ENCODE results near the gene ACTC1.
"Not testable (repeated sequence)": the region's sequence is repeated elsewhere in the genome, so short reads cannot be mapped to it uniquely, and the experiment has no call there.

Gene ACTC1

DNA sequence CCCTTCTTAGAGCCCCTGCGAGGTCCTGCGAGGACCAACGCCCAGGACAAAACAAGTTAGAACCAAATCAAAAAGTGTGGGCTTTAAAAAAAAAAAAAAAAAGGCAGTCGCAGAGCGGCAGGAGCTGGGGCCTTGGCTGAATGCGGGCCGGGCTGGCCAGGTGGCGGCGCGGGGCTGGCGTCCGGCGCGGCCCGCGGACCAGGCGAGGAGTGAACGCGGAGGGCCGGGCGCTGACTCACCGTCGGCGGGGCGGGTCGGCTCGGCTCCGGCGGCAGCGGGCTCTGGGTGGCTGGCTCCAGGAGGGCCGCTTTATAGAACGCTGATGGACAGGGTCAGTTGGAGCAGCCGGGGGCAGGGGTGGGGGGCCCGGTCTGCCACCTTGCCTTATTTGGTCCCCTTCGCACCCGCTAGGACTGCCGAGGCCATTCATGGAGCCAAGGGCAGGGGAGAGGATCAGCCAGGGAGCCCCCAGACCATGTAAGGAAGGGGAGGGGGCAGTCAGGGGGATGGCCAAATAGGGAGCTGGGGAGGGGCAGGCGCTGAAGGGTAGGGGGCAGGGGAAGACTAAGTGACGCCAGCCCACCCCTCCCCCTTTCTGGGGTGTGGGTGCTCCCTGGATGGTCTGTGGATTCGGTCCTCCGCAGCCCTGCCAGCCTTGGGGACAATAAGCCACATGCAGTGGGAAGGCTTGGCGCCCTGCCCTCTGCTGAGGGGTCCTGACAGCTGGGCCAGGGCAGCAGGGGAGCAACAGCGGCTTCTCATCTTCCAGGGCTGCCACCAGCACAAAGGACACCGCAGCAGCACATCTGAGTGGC lies at the start of gene ACTC1:
TSS of gene ACTC1 (minus strand) at position 283 of the 815 bp plus-strand sequence. CDS start 741 bp downstream, outside the sequence.
- Mint-ChIP-seq H3K4me1 (ENCODE audit: low read depth) (no peaks in the 10 kb centered on the region), H3K9me3 (no peaks in the 10 kb centered on the region), H3K27me3 (ENCODE audit: low read depth) (peaks cover 58% of the 10 kb centered on the region), H3K36me3 (ENCODE audit: low read depth) (no peaks in the 10 kb centered on the region), H3K4me3 (no peak within 1 kb of the TSS), H3K27ac (no peak within 1 kb of the TSS)
- no peak for DNase-seq (ENCODE audit: low spot score)

DNA sequence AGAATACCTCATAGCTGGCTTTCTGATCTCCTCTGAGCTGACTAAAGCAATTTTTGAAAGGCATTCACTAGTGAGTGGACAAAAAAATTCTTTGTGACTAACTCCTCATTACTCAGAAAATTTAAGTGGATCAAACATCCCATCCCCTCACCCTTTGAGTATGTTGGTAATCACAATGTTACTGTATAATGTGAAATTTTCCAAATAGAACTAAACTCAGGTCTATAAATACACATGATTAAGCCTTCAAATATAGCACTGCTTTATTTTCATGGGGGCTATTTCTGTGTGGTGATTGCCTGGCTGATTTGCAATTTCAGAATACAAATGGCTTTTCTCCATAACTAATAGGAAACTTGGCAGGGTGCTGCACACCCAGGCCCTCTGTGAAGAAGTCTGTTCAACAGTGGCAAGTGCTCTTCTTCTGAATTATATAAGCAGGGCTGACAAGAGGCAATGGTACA lies 45.9 kb upstream of the ACTC1 start:
- no peak for DNase-seq (ENCODE audit: low spot score)
- Mint-ChIP-seq H3K27ac (no peak overlapping the region), H3K9me3 (no peaks in the 10 kb centered on the region), H3K4me1 (ENCODE audit: low read depth) (no peaks in the 10 kb centered on the region), H3K36me3 (ENCODE audit: low read depth) (no peaks in the 10 kb centered on the region), H3K4me3 (no peak overlapping the region), H3K27me3 (ENCODE audit: low read depth) (peaks cover 2% of the 10 kb centered on the region)

DNA sequence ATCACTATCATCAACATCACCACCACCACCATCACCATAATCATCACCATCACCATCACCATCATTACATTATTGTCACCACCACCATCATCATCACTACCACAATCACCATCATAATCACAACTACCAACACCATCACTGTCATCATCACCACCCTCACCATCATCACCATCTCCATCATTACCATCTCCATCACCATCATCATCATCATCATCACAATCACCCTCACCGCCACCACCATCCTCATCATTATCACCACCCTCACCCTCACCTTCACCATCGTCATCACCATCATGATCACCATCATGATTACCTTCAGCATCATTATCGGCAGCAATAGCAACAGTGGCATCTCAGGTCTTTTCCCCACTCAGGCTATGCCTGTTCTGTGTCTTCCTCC lies 42.9 kb upstream of the ACTC1 start:
- Mint-ChIP-seq H3K27me3 (ENCODE audit: low read depth) (peaks cover 9% of the 10 kb centered on the region), H3K4me1 (ENCODE audit: low read depth) (no peaks in the 10 kb centered on the region), H3K27ac (no peak overlapping the region), H3K9me3 (no peaks in the 10 kb centered on the region), H3K36me3 (ENCODE audit: low read depth) (no peaks in the 10 kb centered on the region), H3K4me3 (no peak overlapping the region)
- no peak for DNase-seq (ENCODE audit: low spot score)

DNA sequence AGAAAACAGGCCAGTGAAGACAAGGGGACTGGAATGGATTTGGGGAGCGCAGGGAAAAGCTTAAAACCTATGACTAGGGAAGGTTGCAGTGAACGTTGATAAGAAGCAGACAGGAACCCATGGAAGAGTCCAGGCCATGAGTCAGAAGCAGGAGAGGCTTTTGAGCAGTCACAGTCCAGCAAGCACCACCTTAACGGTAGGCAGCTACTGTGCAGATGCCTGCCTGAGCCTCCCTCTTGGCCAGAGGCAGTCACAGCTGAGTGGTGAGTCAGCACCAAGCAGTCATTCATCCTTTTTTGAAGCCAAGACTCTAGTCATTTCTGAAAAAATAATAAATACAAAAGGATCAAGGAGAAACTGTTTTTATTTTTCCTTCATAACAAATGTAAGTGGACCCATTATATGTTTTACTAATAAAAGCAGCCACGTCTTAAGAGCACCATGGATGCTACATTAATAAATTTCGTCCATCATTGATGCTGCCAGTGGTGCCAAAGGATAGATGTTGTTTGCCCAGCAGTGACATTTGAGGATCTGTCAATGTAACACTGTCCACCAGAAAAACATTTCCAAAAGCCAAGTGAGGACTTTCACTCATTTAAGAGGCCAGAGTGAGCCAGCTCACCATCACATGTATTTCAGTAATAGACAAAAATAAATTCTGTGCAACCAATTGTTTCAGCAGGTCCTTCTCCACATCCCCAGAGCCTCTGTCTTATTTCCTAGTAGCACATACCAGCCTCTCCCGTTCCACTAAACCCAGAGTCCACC lies 42.1 kb upstream of the ACTC1 start:
- Mint-ChIP-seq H3K4me3 (no peak overlapping the region), H3K27me3 (ENCODE audit: low read depth) (peaks cover 11% of the 10 kb centered on the region), H3K9me3 (no peaks in the 10 kb centered on the region), H3K4me1 (ENCODE audit: low read depth) (no peaks in the 10 kb centered on the region), H3K36me3 (ENCODE audit: low read depth) (no peaks in the 10 kb centered on the region), H3K27ac (no peak overlapping the region)
- no peak for DNase-seq (ENCODE audit: low spot score)

DNA sequence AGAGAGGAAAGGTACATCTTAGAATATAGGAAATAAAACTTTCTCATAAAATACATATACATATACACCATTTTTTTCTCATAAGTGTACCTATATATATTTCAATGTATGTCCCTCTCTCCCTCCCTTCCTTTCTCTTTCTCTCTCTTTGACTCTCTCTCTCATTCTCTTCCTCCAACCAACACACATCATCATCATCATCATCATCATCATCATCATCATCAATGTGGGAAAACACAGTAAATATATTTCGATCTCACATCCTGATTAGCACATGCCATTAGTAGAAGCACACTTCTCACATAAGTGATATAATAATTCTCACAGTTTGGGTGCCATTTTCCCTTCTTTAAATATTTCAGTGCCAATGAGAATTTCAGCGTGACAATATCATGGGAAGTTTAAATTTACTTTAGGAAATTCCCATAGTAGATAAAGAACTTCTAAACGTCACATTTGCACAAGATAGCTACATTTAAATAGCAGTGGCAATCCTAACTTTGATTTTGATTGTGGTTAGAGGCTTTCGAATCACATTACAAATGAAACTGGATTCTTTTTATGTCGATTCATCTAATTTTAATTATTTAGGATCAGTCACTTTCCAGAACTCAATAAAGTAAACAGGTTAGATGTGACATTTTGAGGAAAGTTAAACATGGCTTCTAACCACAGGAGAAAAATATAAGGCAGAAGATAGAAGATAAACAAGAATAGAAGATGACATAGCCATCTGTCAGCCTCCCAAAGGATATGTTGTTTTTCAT lies 33.0 kb upstream of the ACTC1 start:
- Mint-ChIP-seq H3K27ac (no peak overlapping the region), H3K36me3 (ENCODE audit: low read depth) (no peaks in the 10 kb centered on the region), H3K4me3 (no peak overlapping the region), H3K27me3 (ENCODE audit: low read depth) (peaks cover 19% of the 10 kb centered on the region), H3K4me1 (ENCODE audit: low read depth) (peaks cover 5% of the 10 kb centered on the region), H3K9me3 (no peaks in the 10 kb centered on the region)
- DNase-seq (ENCODE audit: low spot score), result no peak

DNA sequence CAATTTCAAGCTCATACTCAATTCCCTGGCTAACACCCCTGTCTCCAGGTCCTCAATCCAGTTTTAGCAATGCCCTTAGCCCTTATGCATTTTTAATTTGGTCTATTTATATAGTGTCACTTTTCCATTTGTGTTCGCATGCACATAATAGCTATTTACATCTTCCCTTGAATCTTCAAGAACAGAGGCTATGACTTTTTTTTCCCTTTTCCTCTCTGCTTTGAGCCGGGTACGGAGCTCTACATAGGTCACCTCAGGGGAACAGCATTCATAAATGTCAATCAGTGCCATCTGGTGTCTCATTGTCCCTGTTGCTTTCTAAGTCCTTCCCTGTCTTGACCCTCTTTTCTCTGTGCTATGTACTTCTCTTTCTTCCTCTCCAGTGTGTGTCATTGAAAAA lies 26.5 kb upstream of the ACTC1 start:
- Mint-ChIP-seq H3K4me1 (ENCODE audit: low read depth) (peaks cover 5% of the 10 kb centered on the region), H3K4me3 (no peak overlapping the region)

DNA sequence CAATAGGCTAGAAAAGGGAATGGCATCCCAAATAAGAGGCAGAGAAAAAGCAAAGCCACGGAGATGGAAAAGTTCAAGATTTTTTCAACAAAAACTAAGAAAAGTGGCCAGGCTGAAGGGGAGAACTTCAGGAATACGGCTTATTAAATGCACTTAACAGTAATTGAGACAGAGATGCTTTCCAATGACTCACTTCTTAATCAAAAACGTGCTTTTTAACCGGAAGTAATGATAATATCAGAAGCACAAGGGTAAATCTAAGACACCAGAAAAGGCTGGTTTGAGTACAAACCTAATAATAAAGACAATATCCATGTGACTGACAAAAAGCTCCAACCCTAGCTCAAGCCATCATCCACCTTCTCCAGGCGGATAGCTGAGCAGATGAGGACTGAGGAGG lies 24.8 kb upstream of the ACTC1 start:
- H3K4me3 Mint-ChIP-seq, result no peak overlapping the region

More for the DNA sequence above, 26.5 kb upstream of the ACTC1 start:
- no peak overlapping the region for H3K27ac Mint-ChIP-seq
- peaks cover 16% of the 10 kb centered on the region for H3K27me3 Mint-ChIP-seq (ENCODE audit: low read depth)
- H3K9me3 Mint-ChIP-seq, result no peaks in the 10 kb centered on the region
- no peak for DNase-seq (ENCODE audit: low spot score)
- H3K36me3 Mint-ChIP-seq (ENCODE audit: low read depth), result no peaks in the 10 kb centered on the region

DNA sequence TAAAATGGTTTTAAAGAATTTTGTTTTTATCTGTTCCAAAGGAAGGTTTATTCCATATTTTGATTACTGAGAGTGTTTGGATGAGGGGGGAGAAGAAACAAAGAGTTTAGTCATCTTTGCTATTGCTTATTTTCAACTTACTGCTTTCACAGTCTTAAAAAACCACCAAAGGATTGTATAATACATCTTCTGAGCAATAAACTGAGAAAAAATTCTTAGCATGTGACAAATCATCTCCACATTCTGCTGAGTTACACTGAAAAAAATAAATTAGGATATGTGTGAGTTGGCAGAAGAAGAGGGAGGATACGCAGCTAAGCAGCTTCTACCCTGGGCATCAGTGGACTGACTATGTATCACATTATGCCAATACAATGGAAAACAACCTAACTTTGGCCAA lies 23.2 kb upstream of the ACTC1 start:
- no peak for DNase-seq (ENCODE audit: low spot score)
- Mint-ChIP-seq H3K4me3 (no peak overlapping the region), H3K9me3 (no peaks in the 10 kb centered on the region), H3K27me3 (ENCODE audit: low read depth) (peaks cover 18% of the 10 kb centered on the region), H3K36me3 (ENCODE audit: low read depth) (no peaks in the 10 kb centered on the region), H3K27ac (no peak overlapping the region), H3K4me1 (ENCODE audit: low read depth) (no peaks in the 10 kb centered on the region)

More for the DNA sequence above, 24.8 kb upstream of the ACTC1 start:
- Mint-ChIP-seq H3K4me1 (ENCODE audit: low read depth) (no peaks in the 10 kb centered on the region), H3K27ac (no peak overlapping the region), H3K9me3 (no peaks in the 10 kb centered on the region), H3K36me3 (ENCODE audit: low read depth) (no peaks in the 10 kb centered on the region), H3K27me3 (ENCODE audit: low read depth) (peaks cover 14% of the 10 kb centered on the region)
- no peak for DNase-seq (ENCODE audit: low spot score)

DNA sequence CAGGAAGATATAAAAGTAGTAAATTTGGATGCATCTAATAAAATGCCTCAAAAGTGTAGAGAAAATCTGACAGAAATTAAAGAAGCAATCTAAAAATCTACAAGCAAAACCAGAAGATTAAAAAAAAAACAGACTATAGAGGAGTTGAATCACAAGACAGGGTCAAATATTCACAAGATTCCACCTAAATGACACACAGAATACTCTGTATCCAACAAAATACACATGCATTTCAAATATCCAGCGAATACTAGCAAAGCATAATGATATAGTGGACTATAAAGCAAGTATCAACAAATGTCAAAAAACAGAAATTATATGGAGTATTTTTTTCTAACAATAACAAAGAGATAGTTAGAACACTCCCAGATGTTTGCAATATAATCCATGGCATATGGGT lies 20.5 kb upstream of the ACTC1 start:
- Mint-ChIP-seq H3K9me3 (no peaks in the 10 kb centered on the region), H3K4me3 (no peak overlapping the region), H3K27ac (no peak overlapping the region), H3K4me1 (ENCODE audit: low read depth) (no peaks in the 10 kb centered on the region), H3K36me3 (ENCODE audit: low read depth) (no peaks in the 10 kb centered on the region), H3K27me3 (ENCODE audit: low read depth) (peaks cover 18% of the 10 kb centered on the region)
- DNase-seq (ENCODE audit: low spot score), result no peak

DNA sequence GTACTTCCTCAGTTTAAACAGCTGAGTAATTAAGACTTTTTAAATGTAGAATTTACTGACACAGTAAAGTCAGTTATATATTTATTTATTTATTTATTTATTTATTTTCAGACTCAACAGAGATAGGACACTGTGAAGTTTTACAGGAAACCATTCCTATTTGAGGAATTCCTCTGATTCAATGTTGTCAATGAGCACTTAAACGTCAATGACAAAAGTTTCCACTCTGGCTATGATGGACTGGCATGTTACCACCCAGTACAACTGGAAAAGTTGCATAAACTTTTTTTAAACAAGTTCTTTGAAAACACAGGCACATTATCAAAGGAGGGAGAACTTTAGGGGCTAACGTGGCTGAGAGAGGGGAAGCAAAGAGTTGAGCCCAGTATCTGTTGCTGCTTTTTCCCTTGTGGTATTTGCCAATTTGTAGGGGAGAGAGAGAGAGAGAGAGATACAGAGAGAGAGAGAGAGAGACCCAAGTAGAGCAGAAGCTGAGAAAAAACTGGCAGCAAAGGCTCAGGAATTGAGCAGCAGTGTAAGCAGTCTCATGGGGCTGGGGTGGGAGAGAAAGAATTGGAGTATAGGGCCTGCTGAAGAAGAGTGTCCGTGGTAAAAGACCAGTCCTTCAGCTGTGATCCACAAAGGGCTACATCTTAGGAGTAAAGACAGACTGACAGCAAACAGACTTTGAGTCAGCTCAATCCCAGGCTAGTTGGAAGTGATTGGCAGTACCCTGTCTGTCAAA lies 18.3 kb upstream of the ACTC1 start:
- Mint-ChIP-seq H3K4me1 (ENCODE audit: low read depth) (no peaks in the 10 kb centered on the region), H3K27ac (no peak overlapping the region), H3K9me3 (no peaks in the 10 kb centered on the region), H3K36me3 (ENCODE audit: low read depth) (no peaks in the 10 kb centered on the region), H3K4me3 (no peak overlapping the region), H3K27me3 (ENCODE audit: low read depth) (peaks cover 10% of the 10 kb centered on the region)
- DNase-seq (ENCODE audit: low spot score), result no peak

DNA sequence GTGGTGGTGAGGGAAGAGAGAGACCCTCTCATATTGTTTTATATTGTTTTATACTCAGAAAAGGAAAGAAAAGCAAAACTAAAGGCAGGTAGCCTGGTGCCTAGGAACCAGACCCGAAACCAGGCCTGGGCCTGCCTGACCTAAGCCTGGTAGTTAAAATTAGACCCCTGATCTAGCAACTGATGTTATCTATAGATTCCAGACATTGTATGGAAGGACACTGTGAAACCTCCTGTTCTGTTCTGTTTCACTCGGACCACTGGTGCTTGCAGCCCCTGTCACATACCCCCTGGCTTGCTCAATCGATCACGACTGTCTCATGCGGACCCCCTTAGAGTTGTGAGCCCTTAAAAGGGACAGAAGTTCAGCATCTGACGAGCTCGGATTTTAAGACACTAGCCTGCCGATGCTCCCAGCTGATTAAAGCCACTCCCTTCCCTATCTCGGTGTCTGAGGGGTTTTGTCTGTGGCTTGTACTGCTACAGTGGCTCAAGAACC lies 17.6 kb upstream of the ACTC1 start:
- not testable (repeated sequence) for H3K9me3 Mint-ChIP-seq; H3K4me3 Mint-ChIP-seq; H3K27ac Mint-ChIP-seq; H3K4me1 Mint-ChIP-seq (ENCODE audit: low read depth); DNase-seq (ENCODE audit: low spot score); H3K36me3 Mint-ChIP-seq (ENCODE audit: low read depth); H3K27me3 Mint-ChIP-seq (ENCODE audit: low read depth)

DNA sequence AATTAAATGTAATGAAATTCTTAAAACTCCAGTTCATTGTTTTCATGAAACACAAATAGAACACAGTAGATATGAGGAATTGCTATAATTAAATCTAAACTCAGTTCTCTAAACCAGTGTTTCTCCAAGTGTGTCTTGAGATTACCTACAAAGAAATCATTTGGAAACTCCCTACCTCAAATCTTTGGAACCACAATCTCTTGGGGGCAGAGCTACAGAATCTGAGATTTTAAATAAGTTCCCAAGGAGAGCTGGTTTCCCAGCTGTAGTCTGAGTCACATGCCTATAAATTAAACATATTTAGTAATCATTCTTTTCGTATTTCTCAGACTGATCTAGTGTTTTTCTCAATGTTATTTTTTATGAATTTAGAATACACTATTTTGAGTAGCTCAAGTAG lies 17.0 kb upstream of the ACTC1 start:
- Mint-ChIP-seq H3K9me3 (no peaks in the 10 kb centered on the region), H3K27ac (no peak overlapping the region), H3K27me3 (ENCODE audit: low read depth) (peaks cover 6% of the 10 kb centered on the region), H3K36me3 (ENCODE audit: low read depth) (no peaks in the 10 kb centered on the region), H3K4me3 (no peak overlapping the region), H3K4me1 (ENCODE audit: low read depth) (no peaks in the 10 kb centered on the region)
- DNase-seq (ENCODE audit: low spot score), result no peak

DNA sequence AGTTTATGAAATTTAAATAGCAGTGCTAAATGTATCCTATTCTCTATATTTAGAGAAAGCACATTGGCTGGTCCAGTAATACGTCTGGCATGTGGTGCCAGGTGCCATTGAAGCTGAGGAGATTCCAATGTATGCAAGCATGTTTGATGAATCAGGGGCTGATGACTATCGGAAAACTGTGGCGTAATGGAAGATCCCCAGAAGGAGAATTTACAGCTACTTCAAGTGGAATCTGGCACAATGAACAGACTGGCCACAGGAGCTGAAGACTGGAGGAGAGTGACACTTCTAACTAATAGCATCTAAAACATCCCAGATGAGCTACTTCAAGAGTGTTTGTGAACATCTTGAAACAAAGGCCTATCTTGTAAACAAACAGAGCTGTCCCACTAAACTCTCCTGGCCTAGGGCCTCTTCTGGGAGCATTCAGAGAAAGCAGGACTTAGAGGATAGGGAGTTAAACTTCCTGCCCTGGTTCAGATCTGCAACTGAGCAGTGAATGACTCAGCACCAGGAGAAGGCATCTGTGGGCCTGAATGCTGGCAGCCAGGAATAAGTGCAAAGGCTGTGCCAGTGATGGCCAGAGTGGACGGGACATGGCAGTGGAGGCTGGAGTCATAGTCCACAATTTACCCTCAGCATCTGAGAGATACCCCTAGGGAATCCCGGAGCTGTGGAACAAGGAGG lies 15.2 kb upstream of the ACTC1 start:
- H3K4me3 Mint-ChIP-seq, result no peak overlapping the region

More for the DNA sequence above, 15.2 kb upstream of the ACTC1 start:
- H3K4me1 Mint-ChIP-seq (ENCODE audit: low read depth), result no peaks in the 10 kb centered on the region
- no peaks in the 10 kb centered on the region for H3K9me3 Mint-ChIP-seq
- H3K27me3 Mint-ChIP-seq (ENCODE audit: low read depth), result peaks cover 8% of the 10 kb centered on the region
- no peak overlapping the region for H3K27ac Mint-ChIP-seq
- H3K36me3 Mint-ChIP-seq (ENCODE audit: low read depth), result no peaks in the 10 kb centered on the region
- no peak for DNase-seq (ENCODE audit: low spot score)

All from T-helper 2 cell treated with Interferon-gamma antibody and Interleukin-4, amounts not matched to agents 5 μg/mL and 100 μg/mL, for 36 hours (primary cell).